Endothelial cell of umbilical vein (primary cell): ENCODE measurements around the gene RAPGEF4. TPM values are rescaled to one million over a fixed set of nuclear protein-coding genes. Genes with fewer than 3 reads are reported as not detected.

Experiments used
- BruUV-seq: library from RNA; stranded (reverse); fragments of 400-500 nt; replicated peaks from 2 replicates; lab custom pipeline; 2021; lab: Mats Ljungman, UMichigan
- CTCF ChIA-PET: fragments of 300-600, 350-600 bp; sonication (Branson Sonifier 250); formaldehyde crosslinking; loops from one replicate; lab custom pipeline; 2021; ENCODE audit warnings: antibody characterized with exemption, inconsistent platforms; lab: Charles Lee
- POLR2A ChIA-PET: fragments of 300-600, 350-600 bp; sonication (Branson Sonifier 250); formaldehyde crosslinking; loops from one replicate; lab custom pipeline; 2021; ENCODE audit warnings: antibody characterized with exemption, inconsistent platforms; lab: Charles Lee
- DNase-seq: peaks from one replicate; pipeline ENCODE4 v3.0.0-alpha.2; 2011; ENCODE audit warnings: low read depth, low spot score
- FAIRE-seq: peaks from 2 replicates; lab custom pipeline; 2011; peaks lifted over from hg19 to GRCh38; lab: Jason Lieb, UNC
- H2AFZ ChIP-seq: 2 replicates; pipeline ENCODE4 v1.6.0; 2012; ENCODE audit warnings: low read depth, low read length, control low read depth, inconsistent platforms
- H3K27ac ChIP-seq: 2 replicates; pipeline ENCODE4 v1.5.1; 2011; ENCODE audit warnings: low read depth, mild to moderate bottlenecking, control low read depth, low read length, moderate library complexity; ENCODE audit not compliant: insufficient read depth
- H3K27me3 ChIP-seq, 2 experiments: 2 replicates each; pipeline versions ENCODE4 v1.6.0 to v1.6.1; 2011; ENCODE audit warnings: low read length in 2 of 2, mixed read lengths in 1 of 2; ENCODE audit not compliant: control insufficient read depth in 2 of 2, insufficient read depth in 2 of 2
- H3K36me3 ChIP-seq, 2 experiments: 2 replicates in 1 of 2; 3 replicates in 1 of 2; pipeline ENCODE4 v1.5.1; 2011; ENCODE audit warnings: low read length in 2 of 2, mild to moderate bottlenecking in 1 of 2, moderate library complexity in 1 of 2; ENCODE audit not compliant: control insufficient read depth in 2 of 2, insufficient read depth in 2 of 2; ENCODE audit errors: extremely low read depth in 1 of 2
- H3K4me1 ChIP-seq: 3 replicates; pipeline ENCODE4 v1.5.1; 2011; ENCODE audit warnings: mild to moderate bottlenecking, low read length; ENCODE audit not compliant: control insufficient read depth, insufficient read depth; ENCODE audit errors: extremely low read depth
- H3K4me2 ChIP-seq: 2 replicates; pipeline ENCODE4 v1.6.1; 2011; ENCODE audit warnings: low read length, control low read depth, mixed read lengths; ENCODE audit not compliant: insufficient read depth
- H3K4me3 ChIP-seq, 3 experiments: fragments of 200-600 bp in 1 of 3; sonication (generic), shearing (Covaris generic) in 1 of 3; replicated peaks in 1 of 3; 2 replicates each; pipeline ENCODE4 v1.5.1; 2011 to 2016; ENCODE audit warnings: control low read depth in 3 of 3, low read length in 3 of 3, mild to moderate bottlenecking in 2 of 3, inconsistent platforms in 1 of 3, low read depth in 1 of 3, moderate library complexity in 1 of 3; ENCODE audit not compliant: insufficient read depth in 1 of 3
- H3K79me2 ChIP-seq: 2 replicates; pipeline ENCODE4 v1.6.0; 2012; ENCODE audit warnings: low read length, inconsistent platforms; ENCODE audit not compliant: control insufficient read depth, insufficient read depth
- H3K9ac ChIP-seq: replicated peaks from 2 replicates; pipeline ENCODE3; 2011; ENCODE audit warnings: low read length, control low read depth; ENCODE audit not compliant: insufficient read depth; ENCODE audit errors: extremely low read depth
- H3K9me1 ChIP-seq: replicated peaks from 3 replicates; pipeline ENCODE4 v1.6.0; 2011; ENCODE audit warnings: mild to moderate bottlenecking, low read length; ENCODE audit not compliant: control insufficient read depth, insufficient read depth; ENCODE audit errors: extremely low read depth
- H3K9me3 ChIP-seq: replicated peaks from 2 replicates; pipeline ENCODE4 v1.5.1; 2012; ENCODE audit warnings: low read length, inconsistent platforms; ENCODE audit not compliant: control insufficient read depth, insufficient read depth
- H4K20me1 ChIP-seq: replicated peaks from 2 replicates; pipeline ENCODE3; 2011; ENCODE audit warnings: mild to moderate bottlenecking, low read length; ENCODE audit not compliant: control insufficient read depth, insufficient read depth; ENCODE audit errors: extremely low read depth
- CTCF ChIP-seq, 2 donors: IDR thresholded peaks; 1 replicate in 1 of 2; 2 replicates in 1 of 2; pipeline ENCODE4 v1.5.1; 2011; ENCODE audit warnings: low read length in 2 of 2, mild to moderate bottlenecking in 2 of 2, moderate library complexity in 2 of 2, control low read depth in 1 of 2, inconsistent platforms in 1 of 2, low read depth in 1 of 2; ENCODE audit not compliant: insufficient read depth in 1 of 2; ENCODE audit errors: extremely low read depth in 1 of 2
- EZH2 ChIP-seq: IDR thresholded peaks from 2 replicates; pipeline ENCODE4 v1.6.1; 2012; ENCODE audit warnings: borderline replicate concordance, low read depth, mild to moderate bottlenecking, moderate library complexity, low read length, inconsistent platforms; ENCODE audit not compliant: severe bottlenecking
- FOS ChIP-seq: IDR thresholded peaks from 2 replicates; pipeline ENCODE4 v1.6.1; 2011; ENCODE audit warnings: mild to moderate bottlenecking, low read length, moderate library complexity, borderline replicate concordance; ENCODE audit not compliant: insufficient read depth
- GATA2 ChIP-seq: IDR thresholded peaks from 2 replicates; pipeline ENCODE4 v1.7.0; 2011; ENCODE audit warnings: low read depth, mild to moderate bottlenecking, moderate library complexity, mixed read lengths, low read length; ENCODE audit not compliant: insufficient read length, insufficient read depth
- JUN ChIP-seq: IDR thresholded peaks from 2 replicates; pipeline ENCODE4 v1.6.1; 2011; ENCODE audit warnings: borderline replicate concordance, low read depth; ENCODE audit not compliant: insufficient read length, insufficient read depth
- MYC ChIP-seq: IDR thresholded peaks from one replicate; pipeline ENCODE4 v1.6.1; 2011; ENCODE audit warnings: mild to moderate bottlenecking, low read depth, low read length
- POLR2A ChIP-seq: IDR thresholded peaks from 2 replicates; pipeline ENCODE4 v1.6.1; 2012; ENCODE audit warnings: low read depth, mild to moderate bottlenecking, control low read depth, low read length
- POLR2AphosphoS5 ChIP-seq: IDR thresholded peaks from 2 replicates; pipeline ENCODE4 v1.6.1; 2012; ENCODE audit warnings: low read depth, mild to moderate bottlenecking, control low read depth, low read length, moderate library complexity; ENCODE audit not compliant: insufficient read depth
- dilution Hi-C: fragments of 300-500 bp; cut with MboI; formaldehyde crosslinking; loops from one replicate; pipeline ENCODE4 v1.15.0; 2019; ENCODE audit warnings: low sequenced_read_pairs; ENCODE audit not compliant: extremely low pct_ligation_motif_present
- intact Hi-C: fragments of 100-400 bp; cut with micrococcal nuclease; formaldehyde crosslinking; loops from one replicate; pipeline ENCODE4 v1.10.0; 2022
- polyA plus RNA-seq, 4 experiments: library from polyadenylated mRNA; depleted of rRNA in 3 of 4; stranded (reverse) in 3 of 4; unstranded in 1 of 4; fragments of >200 nt; gene quantifications; 2 replicates each; pipeline versions ENCODE4 v1.2.1 to v1.2.3, GENCODE V29; 2011 to 2012; ENCODE audit warnings: missing spikeins in 1 of 4
- total RNA-seq: library from RNA; stranded (reverse); gene quantifications from 2 replicates; pipeline ENCODE4 v1.2.3, GENCODE V29; 2021
- TF ChIP-seq, protein P1 (sequence below): IDR thresholded peaks from 2 replicates; pipeline ENCODE4 v1.6.1; 2011; ENCODE audit not compliant: insufficient read depth, insufficient read length

The RAPGEF4 gene
- total and polyA plus RNA-seq, 2 donors (not counting 3 experiments of a cell fraction or from before 2014, with no cell fraction given) = 7.2 to 9.2 TPM

DNA sequence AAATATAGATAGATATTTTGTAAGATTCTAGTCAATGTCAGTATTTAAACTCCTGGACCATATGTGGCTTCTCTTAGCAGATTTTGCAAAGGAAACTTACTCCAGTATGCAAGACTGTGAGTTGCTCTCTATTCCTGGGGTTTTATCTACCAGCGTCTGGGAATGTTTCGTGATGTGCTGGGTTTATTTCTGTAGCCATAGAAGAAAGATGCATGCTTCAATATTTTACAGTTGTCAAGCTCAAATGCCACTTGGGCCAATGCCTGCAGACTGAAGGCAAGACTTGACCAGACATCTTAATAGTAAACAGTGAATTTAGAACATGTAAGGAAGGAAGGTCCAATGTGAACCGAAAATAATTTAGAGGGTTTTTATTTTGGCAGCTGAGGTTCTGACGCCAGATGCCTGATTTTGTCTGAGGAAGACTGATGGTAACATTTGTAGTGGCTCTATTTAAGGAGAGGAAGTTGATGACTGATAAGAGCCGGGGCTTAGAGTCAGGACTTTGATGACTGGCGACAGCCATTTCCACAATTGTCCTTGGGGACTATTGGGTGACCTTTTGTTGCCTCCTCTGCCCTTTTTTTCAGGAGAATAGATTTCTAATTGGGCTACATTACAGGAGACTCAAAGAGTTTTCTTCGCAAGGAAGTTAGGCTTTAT, 154.3 kb downstream of the RAPGEF4 start:
- H3K9ac ChIP-seq = no peak overlapping the region
- peaks cover 0 to 4% of the 10 kb centered on the region in 2 experiments for H3K27me3 ChIP-seq
- H3K4me1 ChIP-seq = no peaks in the 10 kb centered on the region
- dilution Hi-C loops = no loop called here
- peak; percentile 37 for FAIRE-seq
- no peak overlapping the region for H3K4me2 ChIP-seq
- no peak for TF ChIP-seq GATA2
- no peak for TF ChIP-seq EZH2
- TF ChIP-seq MYC = no peak
- TF ChIP-seq JUN = no peak
- TF ChIP-seq, protein P1, sequence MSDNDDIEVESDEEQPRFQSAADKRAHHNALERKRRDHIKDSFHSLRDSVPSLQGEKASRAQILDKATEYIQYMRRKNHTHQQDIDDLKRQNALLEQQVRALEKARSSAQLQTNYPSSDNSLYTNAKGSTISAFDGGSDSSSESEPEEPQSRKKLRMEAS = no peak
- no peak for TF ChIP-seq POLR2AphosphoS5
- no peak for TF ChIP-seq CTCF (IDR thresholded peaks at IDR 0.05; ENCODE audit: extremely low read depth in 1 of 2, insufficient read depth in 1 of 2, low read depth in 1 of 2, low read length in 2 of 2)
- no peak for TF ChIP-seq FOS
- no peak for TF ChIP-seq POLR2A
- no peaks in the 10 kb centered on the region for H3K9me1 ChIP-seq
- H3K79me2 ChIP-seq = no peaks in the 10 kb centered on the region
- H2AFZ ChIP-seq = no peak overlapping the region
- H3K27ac ChIP-seq = no peak overlapping the region
- POLR2A ChIA-PET = no interaction called here
- CTCF ChIA-PET = no interaction called here
- BruUV-seq = no TSS peak
- intact Hi-C loops = no loop called here
- no peaks in the 10 kb centered on the region for H3K9me3 ChIP-seq
- no peaks in the 10 kb centered on the region for H3K36me3 ChIP-seq
- DNase-seq = no peak
- no peak overlapping the region for H3K4me3 ChIP-seq
- no peaks in the 10 kb centered on the region for H4K20me1 ChIP-seq
